ENCODE results near the gene PEPD.

PEPD gene

GRCh38 chr19:33432015-33432414 lies 89.6 kb downstream of the PEPD start:
- Histone ChIP-seq H3K4me2 (no peak overlapping the region), H3K27me3 (ENCODE audit: insufficient read depth, low read depth) (no peaks in the 10 kb centered on the region), H4K20me1 (ENCODE audit: insufficient read depth) (no peaks in the 10 kb centered on the region), H3K9ac (no peak overlapping the region), H3K4me3 (IDR thresholded peaks at IDR 0.05; ENCODE audit: insufficient read depth, low read depth, low read length) (no peak overlapping the region), H2AFZ (ENCODE audit: low read depth) (no peak overlapping the region), H3K27ac (no peak overlapping the region), H3K79me2 (ENCODE audit: insufficient read depth, low read depth) (no peaks in the 10 kb centered on the region), H3K4me1 (ENCODE audit: low read depth, poor library complexity, severe bottlenecking) (no peaks in the 10 kb centered on the region), H3K36me3 (ENCODE audit: insufficient read depth) (no peaks in the 10 kb centered on the region)
- no peak for TF ChIP-seq CTCF (conservative IDR thresholded peaks at IDR 0.05; ENCODE audit: low read depth, low read length)

GRCh38 chr19:33430674-33431277 lies 90.8 kb downstream of the PEPD start:
- no peaks in the 10 kb centered on the region for H3K36me3 ChIP-seq (ENCODE audit: insufficient read depth)
- no peaks in the 10 kb centered on the region for H3K27me3 ChIP-seq (ENCODE audit: insufficient read depth, low read depth)
- TF ChIP-seq CTCF (conservative IDR thresholded peaks at IDR 0.05; ENCODE audit: low read depth, low read length) = peak; percentile 81
- no peaks in the 10 kb centered on the region for H3K4me1 ChIP-seq (ENCODE audit: low read depth, poor library complexity, severe bottlenecking)
- H3K9ac ChIP-seq = no peak overlapping the region
- H3K79me2 ChIP-seq (ENCODE audit: insufficient read depth, low read depth) = no peaks in the 10 kb centered on the region
- H2AFZ ChIP-seq (ENCODE audit: low read depth) = no peak overlapping the region
- H3K4me3 ChIP-seq (IDR thresholded peaks at IDR 0.05; ENCODE audit: insufficient read depth, low read depth, low read length) = no peak overlapping the region
- no peak overlapping the region for H3K4me2 ChIP-seq
- H4K20me1 ChIP-seq (ENCODE audit: insufficient read depth) = no peaks in the 10 kb centered on the region
- H3K27ac ChIP-seq = no peak overlapping the region

- H3K4me3 ChIP-seq (IDR thresholded peaks at IDR 0.05; ENCODE audit: insufficient read depth, low read depth, low read length) = no peak overlapping the region
These were observed 91.5 kb downstream of the PEPD start for GRCh38 chr19:33429891-33430673.

GRCh38 chr19:33428627-33429125 lies 92.9 kb downstream of the PEPD start:
- Histone ChIP-seq H3K4me1 (ENCODE audit: low read depth, poor library complexity, severe bottlenecking) (no peaks in the 10 kb centered on the region), H3K27ac (no peak overlapping the region), H3K4me2 (no peak overlapping the region), H3K36me3 (ENCODE audit: insufficient read depth) (no peaks in the 10 kb centered on the region), H4K20me1 (ENCODE audit: insufficient read depth) (no peaks in the 10 kb centered on the region), H3K9ac (no peak overlapping the region), H2AFZ (ENCODE audit: low read depth) (no peak overlapping the region), H3K79me2 (ENCODE audit: insufficient read depth, low read depth) (no peaks in the 10 kb centered on the region), H3K4me3 (IDR thresholded peaks at IDR 0.05; ENCODE audit: insufficient read depth, low read depth, low read length) (no peak overlapping the region), H3K27me3 (ENCODE audit: insufficient read depth, low read depth) (no peaks in the 10 kb centered on the region)
- no peak for TF ChIP-seq CTCF (conservative IDR thresholded peaks at IDR 0.05; ENCODE audit: low read depth, low read length)

More at GRCh38 chr19:33429891-33430673, 91.5 kb downstream of the PEPD start:
- Histone ChIP-seq H3K27me3 (ENCODE audit: insufficient read depth, low read depth) (no peaks in the 10 kb centered on the region), H3K9ac (no peak overlapping the region), H3K27ac (no peak overlapping the region), H3K79me2 (ENCODE audit: insufficient read depth, low read depth) (no peaks in the 10 kb centered on the region), H3K36me3 (ENCODE audit: insufficient read depth) (no peaks in the 10 kb centered on the region), H3K4me2 (no peak overlapping the region), H4K20me1 (ENCODE audit: insufficient read depth) (no peaks in the 10 kb centered on the region), H2AFZ (ENCODE audit: low read depth) (no peak overlapping the region), H3K4me1 (ENCODE audit: low read depth, poor library complexity, severe bottlenecking) (no peaks in the 10 kb centered on the region)
- TF ChIP-seq CTCF (conservative IDR thresholded peaks at IDR 0.05; ENCODE audit: low read depth, low read length) = no peak
